ENCODE results near the gene HOXD8.

HOXD8 gene

GRCh38 chr2:176132205-176133171, 3.0 kb downstream of the HOXD8 start:
- no peak overlapping the region for H2BK15ac ChIP-seq (ENCODE audit: low read length)
- no CpG with 5 or more reads among the region's 33 CpGs for WGBS, 2 donors (ENCODE audit: extremely low coverage in 2 of 2, insufficient read length in 2 of 2, insufficient replicate concordance in 1 of 2)
- H2BK5ac ChIP-seq (ENCODE audit: low read length): no peak overlapping the region
- no peaks in the 10 kb centered on the region for H3K36me3 ChIP-seq (replicated peaks in 1 of 2; ENCODE audit: control insufficient read depth in 2 of 2, insufficient read depth in 2 of 2, low read length in 2 of 2)
- peaks cover 47 to 98% (median 97%) of the 10 kb centered on the region in 3 experiments for H3K27me3 ChIP-seq (ENCODE audit: control insufficient read depth in 3 of 3, insufficient read depth in 3 of 3, low read depth in 1 of 3, low read length in 3 of 3)
- H2BK120ac ChIP-seq (ENCODE audit: low read depth, low read length): no peak overlapping the region
- no peak overlapping the region for H3K9ac ChIP-seq (ENCODE audit: low read depth, low read length, poor library complexity)
- H3K4me1 ChIP-seq (ENCODE audit: control insufficient read depth in 2 of 2, insufficient read depth in 1 of 2, low read depth in 1 of 2, low read length in 2 of 2): peaks cover 0 to 5% of the 10 kb centered on the region in 2 donors
- no peak overlapping the region for H3K4me3 ChIP-seq (ENCODE audit: low read length in 2 of 2)
- no peak overlapping the region for H3K18ac ChIP-seq (ENCODE audit: low read length)
- no peak overlapping the region for H3K4ac ChIP-seq (ENCODE audit: low read length)
- DNase-seq (ENCODE audit: low spot score): no peak
- H3K23ac ChIP-seq (ENCODE audit: low read depth, low read length, poor library complexity): no peak overlapping the region
- no peak overlapping the region for H4K8ac ChIP-seq (ENCODE audit: low read depth, low read length)
- H2BK12ac ChIP-seq (ENCODE audit: low read length): no peak overlapping the region
- peaks cover under 1 to 2% of the 10 kb centered on the region in 2 donors for H3K9me3 ChIP-seq (replicated peaks in 1 of 2; ENCODE audit: control insufficient read depth in 2 of 2, insufficient read depth in 1 of 2, low read depth in 1 of 2, low read length in 2 of 2)
- H3K27ac ChIP-seq (replicated peaks; ENCODE audit: low read length): no peak overlapping the region
- no peaks in the 10 kb centered on the region for H3K79me1 ChIP-seq (ENCODE audit: low read depth, low read length)
- H3K14ac ChIP-seq (ENCODE audit: low read length): no peak overlapping the region
- H2AFZ ChIP-seq (ENCODE audit: low read length): no peak overlapping the region
- H2AK5ac ChIP-seq (ENCODE audit: low read depth, low read length): no peak overlapping the region
- no peak overlapping the region for H4K91ac ChIP-seq (ENCODE audit: low read depth, low read length, poor library complexity)
- H3K4me2 ChIP-seq (ENCODE audit: insufficient read depth, low read length, poor library complexity, severe bottlenecking): no peak overlapping the region

GRCh38 chr2:176133389-176133788, 3.9 kb downstream of the HOXD8 start:
- H2BK120ac ChIP-seq (ENCODE audit: low read depth, low read length): no peak overlapping the region
- no peak overlapping the region for H3K14ac ChIP-seq (ENCODE audit: low read length)
- no peaks in the 10 kb centered on the region for H3K79me1 ChIP-seq (ENCODE audit: low read depth, low read length)
- H4K8ac ChIP-seq (ENCODE audit: low read depth, low read length): no peak overlapping the region
- H2BK5ac ChIP-seq (ENCODE audit: low read length): no peak overlapping the region
- no peak overlapping the region for H3K4ac ChIP-seq (ENCODE audit: low read length)
- H3K4me1 ChIP-seq (ENCODE audit: control insufficient read depth in 2 of 2, insufficient read depth in 1 of 2, low read depth in 1 of 2, low read length in 2 of 2): peaks cover 0 to 5% of the 10 kb centered on the region in 2 donors
- no peak overlapping the region for H2AK5ac ChIP-seq (ENCODE audit: low read depth, low read length)
- no peak for DNase-seq (ENCODE audit: low spot score)
- H3K27ac ChIP-seq (replicated peaks; ENCODE audit: low read length): no peak overlapping the region
- H3K23ac ChIP-seq (ENCODE audit: low read depth, low read length, poor library complexity): no peak overlapping the region
- H3K9me3 ChIP-seq (replicated peaks in 1 of 2; ENCODE audit: control insufficient read depth in 2 of 2, insufficient read depth in 1 of 2, low read depth in 1 of 2, low read length in 2 of 2): peaks cover 2 to 10% of the 10 kb centered on the region in 2 donors
- no peak overlapping the region for H3K18ac ChIP-seq (ENCODE audit: low read length)
- no peak overlapping the region for H3K4me3 ChIP-seq (ENCODE audit: low read length in 2 of 2)
- peaks cover 45 to 98% (median 96%) of the 10 kb centered on the region in 3 experiments for H3K27me3 ChIP-seq (ENCODE audit: control insufficient read depth in 3 of 3, insufficient read depth in 3 of 3, low read depth in 1 of 3, low read length in 3 of 3)
- no peak overlapping the region for H4K91ac ChIP-seq (ENCODE audit: low read depth, low read length, poor library complexity)
- H3K9ac ChIP-seq (ENCODE audit: low read depth, low read length, poor library complexity): no peak overlapping the region
- no peak overlapping the region for H2BK15ac ChIP-seq (ENCODE audit: low read length)
- no peak overlapping the region for H2BK12ac ChIP-seq (ENCODE audit: low read length)
- no peak overlapping the region for H2AFZ ChIP-seq (ENCODE audit: low read length)
- H3K4me2 ChIP-seq (ENCODE audit: insufficient read depth, low read length, poor library complexity, severe bottlenecking): no peak overlapping the region
- H3K36me3 ChIP-seq (replicated peaks in 1 of 2; ENCODE audit: control insufficient read depth in 2 of 2, insufficient read depth in 2 of 2, low read length in 2 of 2): no peaks in the 10 kb centered on the region

- no peak overlapping the region for H3K4me3 ChIP-seq (ENCODE audit: low read length in 2 of 2)
- no peak overlapping the region for H3K14ac ChIP-seq (ENCODE audit: low read length)
- no peak overlapping the region for H2AFZ ChIP-seq (ENCODE audit: low read length)
- no peak for DNase-seq (ENCODE audit: low spot score)
- H2BK15ac ChIP-seq (ENCODE audit: low read length): no peak overlapping the region
- no peak overlapping the region for H2BK5ac ChIP-seq (ENCODE audit: low read length)
- H2BK12ac ChIP-seq (ENCODE audit: low read length): no peak overlapping the region
- no peak overlapping the region for H3K27ac ChIP-seq (replicated peaks; ENCODE audit: low read length)
- no peak overlapping the region for H4K8ac ChIP-seq (ENCODE audit: low read depth, low read length)
- H3K4me2 ChIP-seq (ENCODE audit: insufficient read depth, low read length, poor library complexity, severe bottlenecking): no peak overlapping the region
- H3K79me1 ChIP-seq (ENCODE audit: low read depth, low read length): no peaks in the 10 kb centered on the region
- no peak overlapping the region for H3K4ac ChIP-seq (ENCODE audit: low read length)
- no peak overlapping the region for H3K9ac ChIP-seq (ENCODE audit: low read depth, low read length, poor library complexity)
- peaks cover 2 to 16% of the 10 kb centered on the region in 2 donors for H3K9me3 ChIP-seq (replicated peaks in 1 of 2; ENCODE audit: control insufficient read depth in 2 of 2, insufficient read depth in 1 of 2, low read depth in 1 of 2, low read length in 2 of 2)
- H2AK5ac ChIP-seq (ENCODE audit: low read depth, low read length): no peak overlapping the region
- no peaks in the 10 kb centered on the region for H3K36me3 ChIP-seq (replicated peaks in 1 of 2; ENCODE audit: control insufficient read depth in 2 of 2, insufficient read depth in 2 of 2, low read length in 2 of 2)
- H2BK120ac ChIP-seq (ENCODE audit: low read depth, low read length): no peak overlapping the region
- WGBS, 2 donors (ENCODE audit: extremely low coverage in 2 of 2, insufficient read length in 2 of 2, insufficient replicate concordance in 1 of 2): no CpG with 5 or more reads among the region's 4 CpGs
- peaks cover 44 to 98% (median 96%) of the 10 kb centered on the region in 3 experiments for H3K27me3 ChIP-seq (ENCODE audit: control insufficient read depth in 3 of 3, insufficient read depth in 3 of 3, low read depth in 1 of 3, low read length in 3 of 3)
- no peak overlapping the region for H3K23ac ChIP-seq (ENCODE audit: low read depth, low read length, poor library complexity)
- H3K4me1 ChIP-seq (ENCODE audit: control insufficient read depth in 2 of 2, insufficient read depth in 1 of 2, low read depth in 1 of 2, low read length in 2 of 2): no peaks in the 10 kb centered on the region
- H3K18ac ChIP-seq (ENCODE audit: low read length): no peak overlapping the region
- H4K91ac ChIP-seq (ENCODE audit: low read depth, low read length, poor library complexity): no peak overlapping the region
These were observed 4.5 kb downstream of the HOXD8 start for GRCh38 chr2:176134035-176134434.

DNA sequence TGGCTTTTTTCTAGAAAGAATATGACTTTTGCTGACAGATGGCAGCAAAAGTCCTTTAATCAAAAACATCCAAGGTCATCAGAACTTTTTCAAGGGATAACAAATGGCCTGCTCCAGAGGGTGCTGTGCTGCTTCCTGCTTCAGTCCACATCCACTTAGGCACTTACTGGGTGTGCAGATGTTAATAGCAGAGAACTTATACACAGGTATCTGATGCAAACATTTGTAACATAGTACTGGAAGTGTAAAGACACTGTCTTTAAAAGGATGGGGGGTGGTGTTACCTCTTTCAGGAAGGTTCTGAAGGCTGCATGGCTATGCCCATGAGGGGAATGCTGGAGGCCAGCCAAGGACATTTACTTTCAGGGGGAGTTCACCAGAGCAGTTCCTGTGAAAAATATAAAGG, 5.5 kb downstream of the HOXD8 start:
- no peaks in the 10 kb centered on the region for H3K79me1 ChIP-seq (ENCODE audit: low read depth, low read length)
- H2AK5ac ChIP-seq (ENCODE audit: low read depth, low read length): no peak overlapping the region
- H3K27ac ChIP-seq (replicated peaks; ENCODE audit: low read length): no peak overlapping the region
- no peak overlapping the region for H4K8ac ChIP-seq (ENCODE audit: low read depth, low read length)
- H2BK120ac ChIP-seq (ENCODE audit: low read depth, low read length): no peak overlapping the region
- no peaks in the 10 kb centered on the region for H3K36me3 ChIP-seq (replicated peaks in 1 of 2; ENCODE audit: control insufficient read depth in 2 of 2, insufficient read depth in 2 of 2, low read length in 2 of 2)
- H3K4me2 ChIP-seq (ENCODE audit: insufficient read depth, low read length, poor library complexity, severe bottlenecking): no peak overlapping the region
- H3K27me3 ChIP-seq (ENCODE audit: control insufficient read depth in 3 of 3, insufficient read depth in 3 of 3, low read depth in 1 of 3, low read length in 3 of 3): peaks cover 43 to 100% (median 96%) of the 10 kb centered on the region in 3 experiments
- H2BK5ac ChIP-seq (ENCODE audit: low read length): no peak overlapping the region
- H2BK15ac ChIP-seq (ENCODE audit: low read length): no peak overlapping the region
- no peaks in the 10 kb centered on the region for H3K4me1 ChIP-seq (ENCODE audit: control insufficient read depth in 2 of 2, insufficient read depth in 1 of 2, low read depth in 1 of 2, low read length in 2 of 2)
- H4K91ac ChIP-seq (ENCODE audit: low read depth, low read length, poor library complexity): no peak overlapping the region
- H3K4ac ChIP-seq (ENCODE audit: low read length): no peak overlapping the region
- H3K14ac ChIP-seq (ENCODE audit: low read length): no peak overlapping the region
- DNase-seq (ENCODE audit: low spot score): no peak
- no peak overlapping the region for H2AFZ ChIP-seq (ENCODE audit: low read length)
- H3K9me3 ChIP-seq (replicated peaks in 1 of 2; ENCODE audit: control insufficient read depth in 2 of 2, insufficient read depth in 1 of 2, low read depth in 1 of 2, low read length in 2 of 2): peaks cover 5 to 17% of the 10 kb centered on the region in 2 donors
- H2BK12ac ChIP-seq (ENCODE audit: low read length): no peak overlapping the region
- no peak overlapping the region for H3K18ac ChIP-seq (ENCODE audit: low read length)
- H3K23ac ChIP-seq (ENCODE audit: low read depth, low read length, poor library complexity): no peak overlapping the region
- H3K9ac ChIP-seq (ENCODE audit: low read depth, low read length, poor library complexity): no peak overlapping the region
- H3K4me3 ChIP-seq (ENCODE audit: low read length in 2 of 2): no peak overlapping the region

Data from neuronal stem cell (in vitro differentiated cells).